ENCODE results near the gene TBCE.
"Not testable (repeated sequence)": the region's sequence is repeated elsewhere in the genome, so short reads cannot be mapped to it uniquely, and the experiment has no call there.

Gene TBCE

GRCh38 chr1:235357485-235358373 lies 9.5 kb upstream of the TBCE start:
- no peak for FAIRE-seq

DNA sequence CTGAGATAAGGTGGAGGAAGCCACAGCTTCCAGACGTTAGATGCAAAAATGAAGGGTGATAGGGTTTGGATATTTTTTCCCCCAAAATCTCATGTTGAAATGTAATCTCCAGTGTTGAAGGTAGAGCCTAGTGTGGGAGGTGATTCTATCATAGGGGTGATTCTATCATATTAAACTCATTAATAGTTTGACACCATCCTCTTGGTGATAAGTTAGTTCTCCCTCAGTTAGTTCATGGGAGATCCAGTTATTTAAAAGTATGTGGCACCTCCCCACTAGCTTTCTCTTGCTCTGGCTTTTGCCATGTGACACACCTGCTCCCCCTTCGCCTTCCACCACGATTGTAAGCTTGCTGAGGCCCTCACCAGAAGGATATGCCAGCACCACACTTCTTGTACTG lies 8.3 kb upstream of the TBCE start:
- no peak for FAIRE-seq

GRCh38 chr1:235364189-235364588 lies 3.0 kb upstream of the TBCE start:
- FAIRE-seq = not testable (repeated sequence)

- no peak for FAIRE-seq
These were observed 941 bp upstream of the TBCE start for GRCh38 chr1:235366286-235366685.

DNA sequence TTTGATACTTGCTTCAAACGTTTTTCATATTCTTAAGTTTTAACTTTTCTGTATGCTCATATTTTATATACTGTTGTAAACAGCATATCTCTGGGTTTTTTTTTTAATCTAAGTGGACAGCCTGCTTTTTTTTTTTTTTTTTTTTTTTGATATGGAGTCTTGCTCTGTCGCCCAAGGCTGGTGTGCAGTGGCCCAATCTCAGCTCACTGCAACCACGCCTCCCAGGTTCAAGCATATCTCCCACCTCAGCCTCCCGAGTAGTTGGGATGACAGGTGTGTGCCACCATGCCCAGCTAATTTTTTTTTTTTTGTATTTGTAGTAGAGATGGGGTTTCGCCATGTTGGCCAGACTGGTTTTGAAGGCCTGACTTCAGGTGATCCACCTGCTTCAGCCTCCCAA lies 1.2 kb downstream of the TBCE start:
- no peak for FAIRE-seq

DNA sequence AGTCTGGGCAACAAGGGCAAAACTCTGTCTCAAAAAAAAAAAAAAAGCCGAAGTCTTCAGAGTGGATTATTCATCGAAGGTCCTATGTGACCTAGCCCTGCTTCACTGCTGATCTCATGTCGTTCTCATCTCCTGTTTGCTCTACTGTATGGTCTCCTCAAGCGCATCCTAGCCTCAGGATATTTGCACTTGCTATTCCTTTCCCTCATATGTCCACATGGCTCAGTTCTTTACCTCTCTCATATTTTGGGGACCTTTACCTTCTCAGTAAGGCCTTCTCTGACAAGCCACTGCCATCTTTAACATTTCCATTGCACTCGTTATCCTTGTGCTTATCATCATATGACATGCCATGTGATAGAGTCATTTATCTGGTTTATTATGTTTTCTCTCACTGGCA lies 2.6 kb downstream of the TBCE start:
- no peak for FAIRE-seq

- FAIRE-seq = no peak
These were observed 8.8 kb downstream of the TBCE start for GRCh38 chr1:235375919-235376605.

DNA sequence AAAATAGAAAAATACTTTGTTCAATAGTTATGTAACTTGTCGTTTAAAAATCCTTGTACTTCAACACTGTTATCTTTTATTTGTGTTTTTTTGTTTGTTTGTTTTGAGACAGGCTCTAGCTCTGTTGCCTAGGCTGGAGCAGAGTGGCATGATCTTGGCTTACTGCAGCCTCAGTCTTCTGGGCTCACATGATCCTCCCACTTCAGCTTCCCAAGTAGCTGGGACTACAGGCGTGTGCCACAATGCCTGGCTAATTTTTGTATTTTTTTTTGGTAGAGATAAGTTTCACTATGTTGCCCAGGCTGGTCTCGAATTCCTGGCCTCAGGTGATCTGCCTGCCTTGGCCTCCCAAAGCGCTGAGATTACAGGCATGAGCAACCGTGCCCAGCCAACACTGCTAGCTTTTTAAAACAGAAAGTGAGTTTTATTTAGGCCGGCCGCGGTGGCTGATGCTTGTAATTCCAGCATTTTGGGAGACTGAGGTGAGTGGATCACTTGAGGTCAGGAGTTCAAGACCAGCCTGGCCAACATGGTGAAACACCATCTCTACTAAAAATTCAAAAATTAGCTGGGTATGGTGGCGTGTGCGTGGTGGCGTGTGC lies 11.0 kb downstream of the TBCE start:
- FAIRE-seq = not testable (repeated sequence)

DNA sequence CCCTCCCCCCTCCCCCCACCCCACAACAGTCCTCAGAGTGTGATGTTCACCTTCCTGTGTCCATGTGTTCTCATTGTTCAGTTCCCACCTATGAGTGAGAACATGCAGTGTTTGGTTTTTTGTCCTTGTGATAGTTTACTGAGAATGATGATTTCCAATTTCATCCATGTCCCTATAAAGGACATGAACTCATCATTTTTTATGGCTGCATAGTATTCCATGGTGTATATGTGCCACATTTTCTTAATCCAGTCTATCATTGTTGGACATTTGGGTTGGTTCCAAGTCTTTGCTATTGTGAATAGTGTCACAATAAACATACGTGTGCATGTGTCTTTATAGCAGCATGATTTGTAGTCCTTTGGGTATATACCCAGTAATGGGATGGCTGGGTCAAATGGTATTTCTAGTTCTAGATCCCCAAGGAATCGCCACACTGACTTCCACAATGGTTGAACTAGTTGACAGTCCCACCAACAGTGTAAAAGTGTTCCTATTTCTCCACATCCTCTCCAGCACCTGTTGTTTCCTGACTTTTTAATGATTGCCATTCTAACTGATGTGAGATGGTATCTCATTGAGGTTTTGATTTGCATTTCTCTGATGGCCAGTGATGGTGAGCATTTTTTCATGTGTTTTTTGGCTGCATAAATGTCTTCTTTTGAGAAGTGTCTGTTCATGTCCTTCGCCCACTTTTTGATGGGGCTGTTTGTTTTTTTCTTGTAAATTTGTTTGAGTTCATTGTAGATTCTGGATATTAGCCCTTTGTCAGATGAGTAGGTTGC lies 14.9 kb downstream of the TBCE start:
- not testable (repeated sequence) for FAIRE-seq

GRCh38 chr1:235385633-235386032 lies 18.4 kb downstream of the TBCE start:
- not testable (repeated sequence) for FAIRE-seq

- FAIRE-seq = no peak
These were observed 24.6 kb downstream of the TBCE start for GRCh38 chr1:235391874-235392273.

- no peak for FAIRE-seq
These were observed 30.5 kb downstream of the TBCE start for GRCh38 chr1:235397733-235398132.

GRCh38 chr1:235399661-235400060 lies 32.4 kb downstream of the TBCE start:
- no peak for FAIRE-seq

- FAIRE-seq = no peak
These were observed 34.0 kb downstream of the TBCE start for GRCh38 chr1:235401251-235401650.

DNA sequence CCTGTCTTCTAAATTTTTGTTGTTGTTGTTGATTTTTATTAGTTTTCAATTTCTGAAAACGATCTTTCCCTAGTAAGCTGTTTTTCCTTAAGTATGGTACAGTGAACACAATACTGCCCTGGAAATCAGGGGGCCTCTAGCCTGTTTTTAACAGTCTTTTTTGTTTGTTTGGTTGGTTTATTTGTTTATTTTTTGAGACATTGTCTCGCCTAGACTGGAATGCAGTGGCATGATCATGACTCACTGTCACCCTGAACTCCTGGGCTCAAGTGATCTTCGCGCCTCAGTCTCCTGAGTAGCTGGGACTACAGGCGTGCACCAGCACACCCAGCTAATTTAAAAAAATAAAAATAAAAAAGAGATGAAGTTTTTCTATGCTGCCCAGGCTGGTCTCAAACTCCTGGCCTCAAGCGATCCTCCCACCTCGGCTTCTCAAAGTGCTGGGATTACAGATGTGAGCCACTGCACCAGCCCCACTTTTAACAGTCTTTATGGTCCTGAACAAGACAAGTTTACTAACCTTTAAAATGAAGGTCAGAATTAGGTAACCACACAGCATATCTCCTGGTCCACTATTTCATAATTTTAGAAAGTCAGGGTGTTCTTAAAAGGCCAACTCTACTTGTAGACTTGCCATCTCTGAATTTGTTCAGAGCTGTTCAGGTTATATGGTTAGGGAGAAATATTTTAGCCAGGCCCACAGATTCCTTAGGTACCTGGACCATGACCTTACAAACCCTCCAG lies 35.4 kb downstream of the TBCE start:
- no peak for FAIRE-seq

GRCh38 chr1:235403593-235403992 lies 36.4 kb downstream of the TBCE start:
- FAIRE-seq = no peak

DNA sequence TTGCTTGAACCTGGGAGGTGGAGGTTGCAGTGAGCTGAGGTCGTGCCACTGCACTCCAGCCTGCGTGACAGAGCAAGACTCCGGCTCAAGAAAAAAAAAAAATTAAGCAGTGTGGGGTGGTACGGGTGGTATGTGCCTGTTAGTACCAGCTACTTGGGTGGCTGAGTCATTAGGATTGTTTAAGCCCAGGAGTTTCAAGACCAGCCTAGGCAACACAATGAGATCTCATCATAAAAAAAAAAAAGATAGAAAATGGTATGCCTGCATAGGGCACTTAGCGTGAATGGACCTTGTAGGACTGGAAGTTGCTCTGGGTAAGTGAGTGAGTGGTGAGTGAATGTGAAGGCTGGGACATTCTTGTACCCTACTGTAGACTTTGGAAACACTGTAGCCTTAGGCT lies 37.0 kb downstream of the TBCE start:
- FAIRE-seq = no peak

DNA sequence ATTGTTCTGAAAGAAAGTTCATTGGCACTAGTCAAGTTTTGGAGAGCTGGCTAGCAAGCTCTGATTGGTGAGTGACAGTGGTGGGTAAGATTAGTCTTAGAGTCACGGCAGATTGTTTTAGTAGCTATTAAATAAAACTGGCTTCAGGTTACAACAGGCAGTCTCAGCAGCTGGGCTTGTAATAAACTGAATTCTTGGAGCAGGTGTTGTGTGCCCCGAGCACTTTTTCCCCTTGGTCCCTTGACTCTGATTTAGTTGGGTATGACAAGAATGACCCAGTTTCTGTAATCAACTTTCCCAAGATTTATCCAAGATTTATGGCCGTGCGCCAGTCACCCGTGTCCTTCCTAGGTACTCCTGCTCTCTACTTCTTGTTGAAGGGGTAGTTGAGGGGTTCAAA lies 40.2 kb downstream of the TBCE start:
- no peak for FAIRE-seq

- no peak for FAIRE-seq
These were observed 41.3 kb downstream of the TBCE start for GRCh38 chr1:235408503-235408960.

DNA sequence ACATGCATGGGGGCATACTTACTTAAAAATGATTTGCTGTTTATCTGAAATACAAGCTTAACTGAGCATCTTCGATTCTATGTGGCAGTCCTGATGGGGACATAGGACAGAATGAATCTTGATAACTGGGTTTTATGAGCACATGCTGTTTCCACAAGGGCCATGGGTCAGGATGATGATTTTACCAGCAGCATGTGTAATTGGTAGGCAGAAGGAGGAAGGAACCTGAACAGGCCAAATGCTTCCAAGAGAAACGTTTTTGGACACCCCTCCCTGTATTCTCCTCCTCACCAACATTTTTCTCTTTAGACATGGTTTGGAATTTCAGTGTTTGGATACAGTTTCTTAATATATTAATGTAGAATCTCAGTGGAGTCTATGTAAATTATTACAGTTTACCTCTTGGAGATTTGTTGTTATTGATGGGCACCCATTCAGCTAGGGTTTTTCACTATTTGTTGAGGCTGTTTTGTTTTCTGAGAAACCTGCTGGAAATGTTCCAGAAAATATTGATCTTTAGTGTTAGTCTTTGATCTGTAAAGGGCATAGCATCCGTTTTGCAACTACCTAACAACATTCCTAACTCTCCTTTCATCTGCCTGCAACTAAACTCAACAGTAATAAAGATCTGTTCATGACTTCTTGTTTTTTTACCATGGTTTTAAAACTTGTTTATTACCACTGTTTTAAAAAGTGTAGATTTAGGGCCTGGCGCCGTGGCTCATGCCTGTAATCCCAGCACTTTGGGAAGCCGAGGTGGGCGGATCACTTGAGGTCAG lies 42.0 kb downstream of the TBCE start:
- no peak for FAIRE-seq

- no peak for FAIRE-seq
These were observed 43.2 kb downstream of the TBCE start for GRCh38 chr1:235410467-235410866.

All from colon (tissue), 2 donors.